GM10266 (cell line): ENCODE measurements around the gene MAST4.

Experiments
- DNase-seq: peaks from one replicate; pipeline ENCODE4 v3.0.0; 2012; ENCODE audit errors: extremely low spot score
- TF ChIP-seq, protein P1 (sequence below): IDR thresholded peaks from 2 replicates; pipeline ENCODE4 v1.5.1; 2012; ENCODE audit warnings: mild to moderate bottlenecking, low read depth; ENCODE audit not compliant: control insufficient read depth, insufficient read depth; ENCODE audit errors: missing control alignments

The MAST4 gene

DNA sequence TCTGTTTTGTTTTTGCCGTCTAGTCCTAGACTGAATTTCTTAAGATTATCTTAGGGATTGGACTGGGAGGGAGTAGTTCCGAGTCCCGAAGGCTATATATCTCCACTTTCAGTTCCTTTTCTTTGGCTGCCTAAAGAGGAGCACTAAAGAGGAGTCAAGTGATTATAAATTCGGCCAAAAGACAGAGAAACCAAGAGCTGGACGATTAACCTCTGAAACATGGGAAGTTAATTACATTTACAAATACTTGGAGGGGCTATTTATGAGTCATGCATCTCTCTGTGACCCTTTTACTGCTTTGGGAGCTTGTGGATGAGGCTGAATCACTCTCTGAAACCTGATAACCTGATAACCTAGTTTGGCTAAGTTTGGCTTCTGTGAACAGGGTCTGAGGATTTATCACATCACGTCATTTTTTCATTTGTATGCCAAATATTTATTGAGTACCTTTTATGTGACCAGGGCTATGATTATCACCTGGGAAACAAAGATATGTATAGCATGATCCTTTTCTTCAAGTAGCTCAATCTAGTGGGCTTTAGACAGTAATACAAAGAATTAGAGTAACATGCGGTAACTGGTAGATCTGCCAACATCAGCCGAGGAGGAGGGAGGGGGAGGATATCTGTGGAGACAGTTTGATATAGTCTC is 419.5 kb downstream of the MAST4 start:
- no peak for DNase-seq
- TF ChIP-seq, protein P1, sequence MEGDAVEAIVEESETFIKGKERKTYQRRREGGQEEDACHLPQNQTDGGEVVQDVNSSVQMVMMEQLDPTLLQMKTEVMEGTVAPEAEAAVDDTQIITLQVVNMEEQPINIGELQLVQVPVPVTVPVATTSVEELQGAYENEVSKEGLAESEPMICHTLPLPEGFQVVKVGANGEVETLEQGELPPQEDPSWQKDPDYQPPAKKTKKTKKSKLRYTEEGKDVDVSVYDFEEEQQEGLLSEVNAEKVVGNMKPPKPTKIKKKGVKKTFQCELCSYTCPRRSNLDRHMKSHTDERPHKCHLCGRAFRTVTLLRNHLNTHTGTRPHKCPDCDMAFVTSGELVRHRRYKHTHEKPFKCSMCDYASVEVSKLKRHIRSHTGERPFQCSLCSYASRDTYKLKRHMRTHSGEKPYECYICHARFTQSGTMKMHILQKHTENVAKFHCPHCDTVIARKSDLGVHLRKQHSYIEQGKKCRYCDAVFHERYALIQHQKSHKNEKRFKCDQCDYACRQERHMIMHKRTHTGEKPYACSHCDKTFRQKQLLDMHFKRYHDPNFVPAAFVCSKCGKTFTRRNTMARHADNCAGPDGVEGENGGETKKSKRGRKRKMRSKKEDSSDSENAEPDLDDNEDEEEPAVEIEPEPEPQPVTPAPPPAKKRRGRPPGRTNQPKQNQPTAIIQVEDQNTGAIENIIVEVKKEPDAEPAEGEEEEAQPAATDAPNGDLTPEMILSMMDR: no peak

DNA sequence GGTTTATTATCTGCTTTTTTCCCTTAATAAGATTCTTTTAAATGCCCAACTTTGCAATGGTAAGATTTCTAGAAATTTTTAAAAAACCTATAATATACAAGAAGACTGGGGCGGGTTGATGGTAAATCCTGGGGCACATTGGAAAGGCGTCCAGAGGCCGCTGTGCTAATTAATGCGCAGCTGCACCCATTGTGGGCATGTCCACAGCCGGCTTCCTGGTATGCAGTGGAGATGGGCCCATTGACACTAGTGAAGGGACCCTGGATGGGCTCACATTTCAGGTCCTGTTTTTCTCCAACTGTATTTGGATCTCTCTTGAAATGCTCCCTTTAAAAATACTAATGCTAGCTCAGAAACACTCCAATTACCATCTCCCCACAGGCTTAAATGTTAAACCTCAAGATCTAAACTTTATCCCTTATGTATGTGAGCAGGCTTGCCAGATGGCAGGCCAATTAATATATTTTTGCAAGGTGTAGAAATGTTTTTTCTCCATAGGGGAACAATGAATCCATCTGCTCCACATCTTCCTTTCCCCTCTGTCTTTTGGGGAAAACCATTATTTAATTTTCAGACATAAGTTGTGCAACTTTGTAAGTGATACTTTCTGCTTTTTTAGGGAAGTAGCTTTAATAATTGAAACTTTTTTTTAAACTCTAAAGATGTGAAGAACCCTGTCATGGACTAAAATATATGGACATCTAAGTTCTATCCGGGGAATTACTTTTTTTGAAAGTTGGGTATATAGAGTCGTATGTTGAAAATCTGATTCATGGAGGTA is 423.1 kb downstream of the MAST4 start:
- TF ChIP-seq, protein P1: no peak

DNA sequence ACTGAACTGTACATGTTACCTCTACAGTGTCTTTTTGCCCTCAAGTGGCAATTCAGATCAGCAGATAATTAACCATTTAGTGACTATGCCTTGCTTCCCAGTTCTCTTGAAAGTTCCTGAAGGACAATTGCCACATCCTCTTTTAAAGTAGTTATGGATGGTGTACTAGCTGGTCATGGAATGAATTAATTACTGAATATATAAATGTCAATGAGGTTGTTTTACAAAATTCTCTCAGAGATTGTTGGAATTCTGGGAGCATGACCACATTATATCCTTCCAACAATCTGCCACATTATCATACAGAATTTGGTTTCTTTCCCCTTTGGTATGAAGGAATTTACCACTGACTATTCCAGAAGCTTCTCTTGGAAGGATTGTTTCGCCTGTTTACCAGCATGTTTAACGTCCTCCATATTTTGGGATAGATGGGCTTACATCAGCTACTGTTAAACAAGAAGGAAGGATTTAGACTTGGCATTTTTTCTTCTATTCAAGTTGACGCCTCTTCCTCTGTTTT is 424.0 kb downstream of the MAST4 start:
- TF ChIP-seq, protein P1: no peak
- DNase-seq: no peak

More for the DNA sequence above, 423.1 kb downstream of the MAST4 start:
- DNase-seq: no peak

DNA sequence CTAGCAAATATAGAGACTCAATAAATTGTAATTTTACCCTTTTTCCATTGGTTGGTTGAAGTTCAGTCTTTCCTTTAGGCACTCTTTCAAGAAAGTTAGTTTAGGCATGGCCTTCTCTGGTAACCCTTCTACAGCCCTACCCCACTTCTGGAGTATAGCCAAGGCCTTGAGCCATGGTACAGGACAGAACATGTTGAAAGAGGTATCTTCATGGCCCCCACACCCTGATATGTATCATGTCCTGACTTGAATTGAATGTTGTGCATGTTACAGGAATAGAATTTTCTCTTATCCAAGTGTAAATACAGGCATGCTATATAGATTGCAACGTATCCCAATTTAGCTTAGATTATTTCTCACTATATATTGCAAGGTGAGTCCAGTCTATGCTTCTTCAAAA is 424.8 kb downstream of the MAST4 start:
- TF ChIP-seq, protein P1: no peak
- no peak for DNase-seq

DNA sequence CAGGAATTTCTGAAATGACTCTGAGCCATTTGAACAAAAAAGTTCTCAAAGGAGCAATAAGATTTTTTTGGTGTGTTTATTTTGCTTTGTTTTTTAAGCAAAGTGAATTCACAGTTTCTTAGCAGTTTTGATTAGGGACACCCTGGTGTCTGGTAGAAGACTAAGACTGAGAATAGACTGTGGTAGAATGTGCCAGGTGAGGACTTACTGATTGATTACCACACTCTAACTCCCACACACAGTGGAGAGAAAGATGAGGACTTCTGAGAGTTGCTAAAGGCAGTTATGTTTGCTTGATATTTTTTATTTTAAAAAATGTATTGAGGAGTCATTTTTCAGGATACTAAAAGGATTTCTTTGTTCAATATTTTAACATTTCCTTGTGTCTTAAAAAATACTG is 425.3 kb downstream of the MAST4 start:
- no peak for DNase-seq
- TF ChIP-seq, protein P1: no peak

DNA sequence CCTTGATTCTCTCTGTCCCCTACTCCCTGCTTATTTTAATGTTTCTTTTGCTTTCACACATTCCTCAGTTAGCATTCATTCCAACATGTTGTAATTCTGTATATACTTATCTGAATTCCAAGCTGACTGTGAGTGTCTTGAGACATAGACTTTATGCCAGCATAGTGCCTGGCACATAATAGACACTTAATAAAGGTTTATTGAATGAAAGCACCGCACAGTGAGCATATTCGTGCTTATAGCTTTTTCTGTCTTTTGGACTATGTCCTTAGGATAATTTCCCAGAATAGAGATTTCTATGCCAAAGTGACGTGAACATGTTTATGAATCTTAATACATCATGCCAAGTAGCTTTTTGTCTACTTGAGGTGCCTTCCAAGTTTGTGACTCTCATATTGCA is 425.8 kb downstream of the MAST4 start:
- TF ChIP-seq, protein P1: no peak

DNA sequence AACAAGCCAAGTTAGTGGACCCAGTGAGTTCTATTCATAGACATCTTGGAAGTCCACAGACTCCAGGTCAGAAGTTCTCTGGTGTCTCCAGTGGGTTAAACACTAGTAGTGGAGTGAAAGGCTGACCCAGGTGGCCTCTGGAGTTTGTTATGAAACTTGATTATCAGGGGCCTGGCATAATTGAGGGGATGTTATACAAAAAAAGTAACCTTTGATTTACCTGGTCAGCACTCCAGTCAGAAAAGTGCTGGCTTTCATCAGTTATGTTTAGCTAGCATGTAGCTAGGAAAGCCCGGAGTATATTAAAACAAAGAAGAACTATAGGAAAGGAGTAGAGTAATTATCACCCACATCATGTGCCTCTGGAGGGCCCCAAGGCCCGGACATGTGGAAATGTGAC is 429.3 kb downstream of the MAST4 start:
- TF ChIP-seq, protein P1: no peak
- no peak for DNase-seq

More for the DNA sequence above, 425.8 kb downstream of the MAST4 start:
- no peak for DNase-seq
